K562 (cell line): Measurements from ENCODE around the gene NEDD4L.

Source experiments
- EP300 ChIP-seq: IDR thresholded peaks from 2 replicates; pipeline ENCODE4 v1.6.1; 2012; ENCODE audit warnings: low read length, improper control_type of control experiment
- FOXP4 ChIP-seq: sonication (generic); formaldehyde crosslinking; IDR thresholded peaks from 2 replicates; pipeline ENCODE4 v1.8.0; 2022; ENCODE audit warnings: mild to moderate bottlenecking, missing genetic modification reagents, borderline replicate concordance
- HDAC6 ChIP-seq: IDR thresholded peaks from 2 replicates; pipeline ENCODE4 v1.6.1; 2012; ENCODE audit warnings: low read depth, mild to moderate bottlenecking, control low read depth, inconsistent platforms, low read length, moderate library complexity
- ID3 ChIP-seq, 2 experiments: fragments of 250-450 bp in 1 of 2; fragments of 450-650 bp in 1 of 2; sonication (Bioruptor Pico) in 1 of 2; IDR thresholded peaks; 2 replicates each; pipeline versions ENCODE4 v1.6.1 to v1.8.0; 2016 to 2021; ENCODE audit warnings: mild to moderate bottlenecking in 2 of 2, moderate library complexity in 2 of 2, missing compliant biosample characterization in 1 of 2, missing genetic modification characterization in 1 of 2
- TF ChIP-seq, protein P1 (sequence below): sonication (generic); formaldehyde crosslinking; IDR thresholded peaks from 2 replicates; pipeline ENCODE4 v1.8.0; 2022; ENCODE audit warnings: mild to moderate bottlenecking, missing genetic modification reagents
- TF ChIP-seq, protein P2 (sequence below), 3 experiments: IDR thresholded peaks in 2 of 3; conservative IDR thresholded peaks in 1 of 3; 2 replicates each; pipeline ENCODE4 v1.5.1; 2011 to 2012; ENCODE audit warnings: low read length in 3 of 3, mild to moderate bottlenecking in 3 of 3, control low read depth in 2 of 3, improper control_type of control experiment in 1 of 3, inconsistent platforms in 1 of 3, low read depth in 1 of 3, mixed read lengths in 1 of 3, moderate library complexity in 1 of 3; ENCODE audit not compliant: insufficient read depth in 2 of 3
- TF ChIP-seq, protein P3 (sequence below): fragments of 450-650 bp; formaldehyde crosslinking; IDR thresholded peaks from 2 replicates; pipeline ENCODE4 v1.4.0; 2022; ENCODE audit warnings: missing genetic modification characterization
- TF ChIP-seq, protein P4 (sequence below): IDR thresholded peaks from 2 replicates; pipeline ENCODE4 v1.6.1; 2011; ENCODE audit warnings: borderline replicate concordance, low read depth, mild to moderate bottlenecking, moderate library complexity, low read length; ENCODE audit not compliant: insufficient read depth, poor library complexity, severe bottlenecking
- TF ChIP-seq, protein P5 (sequence below), 2 experiments: fragments of 450-650 bp; formaldehyde crosslinking in 1 of 2; IDR thresholded peaks; 2 replicates each; pipeline versions ENCODE4 v1.4.0 to v1.6.1; 2014 to 2020; ENCODE audit warnings: mild to moderate bottlenecking in 2 of 2, borderline replicate concordance in 1 of 2, low read depth in 1 of 2

- TF ChIP-seq HDAC6 (no peak), ID3 (CRISPR knock-in tag; IDR thresholded peaks at IDR 0.05) (no peak), ID3 (tag; IDR thresholded peaks at IDR 0.05) (no peak), FOXP4 (CRISPR knock-in tag) (no peak), EP300 (no peak)
- TF ChIP-seq, protein P1, sequence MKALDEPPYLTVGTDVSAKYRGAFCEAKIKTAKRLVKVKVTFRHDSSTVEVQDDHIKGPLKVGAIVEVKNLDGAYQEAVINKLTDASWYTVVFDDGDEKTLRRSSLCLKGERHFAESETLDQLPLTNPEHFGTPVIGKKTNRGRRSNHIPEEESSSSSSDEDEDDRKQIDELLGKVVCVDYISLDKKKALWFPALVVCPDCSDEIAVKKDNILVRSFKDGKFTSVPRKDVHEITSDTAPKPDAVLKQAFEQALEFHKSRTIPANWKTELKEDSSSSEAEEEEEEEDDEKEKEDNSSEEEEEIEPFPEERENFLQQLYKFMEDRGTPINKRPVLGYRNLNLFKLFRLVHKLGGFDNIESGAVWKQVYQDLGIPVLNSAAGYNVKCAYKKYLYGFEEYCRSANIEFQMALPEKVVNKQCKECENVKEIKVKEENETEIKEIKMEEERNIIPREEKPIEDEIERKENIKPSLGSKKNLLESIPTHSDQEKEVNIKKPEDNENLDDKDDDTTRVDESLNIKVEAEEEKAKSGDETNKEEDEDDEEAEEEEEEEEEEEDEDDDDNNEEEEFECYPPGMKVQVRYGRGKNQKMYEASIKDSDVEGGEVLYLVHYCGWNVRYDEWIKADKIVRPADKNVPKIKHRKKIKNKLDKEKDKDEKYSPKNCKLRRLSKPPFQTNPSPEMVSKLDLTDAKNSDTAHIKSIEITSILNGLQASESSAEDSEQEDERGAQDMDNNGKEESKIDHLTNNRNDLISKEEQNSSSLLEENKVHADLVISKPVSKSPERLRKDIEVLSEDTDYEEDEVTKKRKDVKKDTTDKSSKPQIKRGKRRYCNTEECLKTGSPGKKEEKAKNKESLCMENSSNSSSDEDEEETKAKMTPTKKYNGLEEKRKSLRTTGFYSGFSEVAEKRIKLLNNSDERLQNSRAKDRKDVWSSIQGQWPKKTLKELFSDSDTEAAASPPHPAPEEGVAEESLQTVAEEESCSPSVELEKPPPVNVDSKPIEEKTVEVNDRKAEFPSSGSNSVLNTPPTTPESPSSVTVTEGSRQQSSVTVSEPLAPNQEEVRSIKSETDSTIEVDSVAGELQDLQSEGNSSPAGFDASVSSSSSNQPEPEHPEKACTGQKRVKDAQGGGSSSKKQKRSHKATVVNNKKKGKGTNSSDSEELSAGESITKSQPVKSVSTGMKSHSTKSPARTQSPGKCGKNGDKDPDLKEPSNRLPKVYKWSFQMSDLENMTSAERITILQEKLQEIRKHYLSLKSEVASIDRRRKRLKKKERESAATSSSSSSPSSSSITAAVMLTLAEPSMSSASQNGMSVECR (CRISPR knock-in tag) = no peak
- TF ChIP-seq, protein P2, sequence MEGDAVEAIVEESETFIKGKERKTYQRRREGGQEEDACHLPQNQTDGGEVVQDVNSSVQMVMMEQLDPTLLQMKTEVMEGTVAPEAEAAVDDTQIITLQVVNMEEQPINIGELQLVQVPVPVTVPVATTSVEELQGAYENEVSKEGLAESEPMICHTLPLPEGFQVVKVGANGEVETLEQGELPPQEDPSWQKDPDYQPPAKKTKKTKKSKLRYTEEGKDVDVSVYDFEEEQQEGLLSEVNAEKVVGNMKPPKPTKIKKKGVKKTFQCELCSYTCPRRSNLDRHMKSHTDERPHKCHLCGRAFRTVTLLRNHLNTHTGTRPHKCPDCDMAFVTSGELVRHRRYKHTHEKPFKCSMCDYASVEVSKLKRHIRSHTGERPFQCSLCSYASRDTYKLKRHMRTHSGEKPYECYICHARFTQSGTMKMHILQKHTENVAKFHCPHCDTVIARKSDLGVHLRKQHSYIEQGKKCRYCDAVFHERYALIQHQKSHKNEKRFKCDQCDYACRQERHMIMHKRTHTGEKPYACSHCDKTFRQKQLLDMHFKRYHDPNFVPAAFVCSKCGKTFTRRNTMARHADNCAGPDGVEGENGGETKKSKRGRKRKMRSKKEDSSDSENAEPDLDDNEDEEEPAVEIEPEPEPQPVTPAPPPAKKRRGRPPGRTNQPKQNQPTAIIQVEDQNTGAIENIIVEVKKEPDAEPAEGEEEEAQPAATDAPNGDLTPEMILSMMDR (IDR thresholded peaks at IDR 0.05 in 2 of 3, conservative IDR thresholded peaks at IDR 0.05 in 1 of 3; ENCODE audit: insufficient read depth in 2 of 3, low read depth in 1 of 3, low read length in 3 of 3) = no peak
- TF ChIP-seq, protein P3, sequence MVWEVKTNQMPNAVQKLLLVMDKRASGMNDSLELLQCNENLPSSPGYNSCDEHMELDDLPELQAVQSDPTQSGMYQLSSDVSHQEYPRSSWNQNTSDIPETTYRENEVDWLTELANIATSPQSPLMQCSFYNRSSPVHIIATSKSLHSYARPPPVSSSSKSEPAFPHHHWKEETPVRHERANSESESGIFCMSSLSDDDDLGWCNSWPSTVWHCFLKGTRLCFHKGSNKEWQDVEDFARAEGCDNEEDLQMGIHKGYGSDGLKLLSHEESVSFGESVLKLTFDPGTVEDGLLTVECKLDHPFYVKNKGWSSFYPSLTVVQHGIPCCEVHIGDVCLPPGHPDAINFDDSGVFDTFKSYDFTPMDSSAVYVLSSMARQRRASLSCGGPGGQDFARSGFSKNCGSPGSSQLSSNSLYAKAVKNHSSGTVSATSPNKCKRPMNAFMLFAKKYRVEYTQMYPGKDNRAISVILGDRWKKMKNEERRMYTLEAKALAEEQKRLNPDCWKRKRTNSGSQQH (CRISPR knock-in tag) = no peak
- TF ChIP-seq, protein P4, sequence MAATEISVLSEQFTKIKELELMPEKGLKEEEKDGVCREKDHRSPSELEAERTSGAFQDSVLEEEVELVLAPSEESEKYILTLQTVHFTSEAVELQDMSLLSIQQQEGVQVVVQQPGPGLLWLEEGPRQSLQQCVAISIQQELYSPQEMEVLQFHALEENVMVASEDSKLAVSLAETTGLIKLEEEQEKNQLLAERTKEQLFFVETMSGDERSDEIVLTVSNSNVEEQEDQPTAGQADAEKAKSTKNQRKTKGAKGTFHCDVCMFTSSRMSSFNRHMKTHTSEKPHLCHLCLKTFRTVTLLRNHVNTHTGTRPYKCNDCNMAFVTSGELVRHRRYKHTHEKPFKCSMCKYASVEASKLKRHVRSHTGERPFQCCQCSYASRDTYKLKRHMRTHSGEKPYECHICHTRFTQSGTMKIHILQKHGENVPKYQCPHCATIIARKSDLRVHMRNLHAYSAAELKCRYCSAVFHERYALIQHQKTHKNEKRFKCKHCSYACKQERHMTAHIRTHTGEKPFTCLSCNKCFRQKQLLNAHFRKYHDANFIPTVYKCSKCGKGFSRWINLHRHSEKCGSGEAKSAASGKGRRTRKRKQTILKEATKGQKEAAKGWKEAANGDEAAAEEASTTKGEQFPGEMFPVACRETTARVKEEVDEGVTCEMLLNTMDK = no peak
- TF ChIP-seq, protein P5, sequence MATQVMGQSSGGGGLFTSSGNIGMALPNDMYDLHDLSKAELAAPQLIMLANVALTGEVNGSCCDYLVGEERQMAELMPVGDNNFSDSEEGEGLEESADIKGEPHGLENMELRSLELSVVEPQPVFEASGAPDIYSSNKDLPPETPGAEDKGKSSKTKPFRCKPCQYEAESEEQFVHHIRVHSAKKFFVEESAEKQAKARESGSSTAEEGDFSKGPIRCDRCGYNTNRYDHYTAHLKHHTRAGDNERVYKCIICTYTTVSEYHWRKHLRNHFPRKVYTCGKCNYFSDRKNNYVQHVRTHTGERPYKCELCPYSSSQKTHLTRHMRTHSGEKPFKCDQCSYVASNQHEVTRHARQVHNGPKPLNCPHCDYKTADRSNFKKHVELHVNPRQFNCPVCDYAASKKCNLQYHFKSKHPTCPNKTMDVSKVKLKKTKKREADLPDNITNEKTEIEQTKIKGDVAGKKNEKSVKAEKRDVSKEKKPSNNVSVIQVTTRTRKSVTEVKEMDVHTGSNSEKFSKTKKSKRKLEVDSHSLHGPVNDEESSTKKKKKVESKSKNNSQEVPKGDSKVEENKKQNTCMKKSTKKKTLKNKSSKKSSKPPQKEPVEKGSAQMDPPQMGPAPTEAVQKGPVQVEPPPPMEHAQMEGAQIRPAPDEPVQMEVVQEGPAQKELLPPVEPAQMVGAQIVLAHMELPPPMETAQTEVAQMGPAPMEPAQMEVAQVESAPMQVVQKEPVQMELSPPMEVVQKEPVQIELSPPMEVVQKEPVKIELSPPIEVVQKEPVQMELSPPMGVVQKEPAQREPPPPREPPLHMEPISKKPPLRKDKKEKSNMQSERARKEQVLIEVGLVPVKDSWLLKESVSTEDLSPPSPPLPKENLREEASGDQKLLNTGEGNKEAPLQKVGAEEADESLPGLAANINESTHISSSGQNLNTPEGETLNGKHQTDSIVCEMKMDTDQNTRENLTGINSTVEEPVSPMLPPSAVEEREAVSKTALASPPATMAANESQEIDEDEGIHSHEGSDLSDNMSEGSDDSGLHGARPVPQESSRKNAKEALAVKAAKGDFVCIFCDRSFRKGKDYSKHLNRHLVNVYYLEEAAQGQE (IDR thresholded peaks at IDR 0.05; ENCODE audit: borderline replicate concordance) = no peak
- TF ChIP-seq, protein P5 (CRISPR knock-in tag; IDR thresholded peaks at IDR 0.05; ENCODE audit: low read depth) = no peak
Observed at GRCh38 chr18:58322464-58322863, 278.4 kb downstream of the NEDD4L start.
